ENCODE measurements around the gene PTPRF.

The PTPRF gene

DNA sequence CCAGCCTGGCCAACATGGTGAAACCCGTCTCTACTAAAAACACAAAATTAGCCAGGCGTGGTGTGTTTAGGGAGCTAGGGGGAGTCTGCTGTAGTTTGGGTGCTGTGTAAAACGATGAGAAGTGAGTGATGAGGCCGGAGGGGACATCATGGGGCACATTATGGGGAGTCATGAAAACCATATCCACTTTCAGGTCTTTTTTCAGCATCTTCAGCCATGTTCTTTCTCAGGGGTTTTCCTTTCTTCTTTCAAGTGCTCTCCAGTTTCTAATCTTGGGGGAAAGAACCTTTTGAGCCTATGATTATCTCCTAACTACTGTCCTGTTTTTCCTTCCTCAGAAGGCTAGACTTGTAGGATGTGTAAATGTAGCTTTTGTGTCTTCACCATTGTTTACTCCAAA, 133.7 kb downstream of the PTPRF start:
- no peak for DNase-seq (ENCODE audit: low read depth in 2 of 2)

DNA sequence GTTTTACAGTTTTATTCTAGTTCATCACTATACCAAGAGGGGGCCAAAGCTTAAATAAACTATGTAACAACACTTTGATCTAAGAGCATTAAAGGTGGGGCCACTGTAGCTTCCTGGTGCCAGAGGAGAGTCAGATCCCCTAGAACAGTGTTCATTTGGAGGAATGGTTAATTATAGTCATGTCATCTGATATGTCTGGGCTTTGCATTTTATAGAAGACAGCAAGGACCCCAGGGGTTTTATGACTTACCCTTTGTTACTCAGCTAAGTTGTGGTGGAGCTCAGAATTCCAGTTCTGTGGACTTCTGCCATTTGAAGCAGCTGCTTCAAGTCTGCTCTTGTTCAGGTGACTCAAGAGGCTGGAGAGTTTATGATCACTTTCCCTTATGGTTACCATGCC, 135.9 kb downstream of the PTPRF start:
- DNase-seq (ENCODE audit: low read depth in 2 of 2), result no peak

DNA sequence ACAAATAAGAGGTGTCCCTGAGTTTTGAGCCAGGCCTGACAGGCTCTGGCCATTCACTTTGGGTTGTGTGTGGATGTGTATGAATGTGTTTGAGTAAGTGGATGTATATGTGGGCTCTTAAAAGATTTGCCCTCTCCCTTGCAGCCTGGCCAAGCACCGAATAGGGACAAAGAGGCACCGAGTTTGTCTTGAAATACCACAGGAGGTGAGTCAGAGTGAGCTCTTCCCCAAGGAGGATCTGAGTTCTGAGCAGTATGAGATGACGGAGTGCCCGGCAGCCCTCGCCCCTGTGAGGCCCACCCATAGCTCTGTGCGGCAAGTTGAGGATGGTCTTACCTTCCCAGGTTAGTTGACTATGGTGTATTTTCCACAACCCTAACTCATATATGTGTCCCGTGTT, 138.3 kb downstream of the PTPRF start:
- no peak for DNase-seq (ENCODE audit: low read depth in 2 of 2)

DNA sequence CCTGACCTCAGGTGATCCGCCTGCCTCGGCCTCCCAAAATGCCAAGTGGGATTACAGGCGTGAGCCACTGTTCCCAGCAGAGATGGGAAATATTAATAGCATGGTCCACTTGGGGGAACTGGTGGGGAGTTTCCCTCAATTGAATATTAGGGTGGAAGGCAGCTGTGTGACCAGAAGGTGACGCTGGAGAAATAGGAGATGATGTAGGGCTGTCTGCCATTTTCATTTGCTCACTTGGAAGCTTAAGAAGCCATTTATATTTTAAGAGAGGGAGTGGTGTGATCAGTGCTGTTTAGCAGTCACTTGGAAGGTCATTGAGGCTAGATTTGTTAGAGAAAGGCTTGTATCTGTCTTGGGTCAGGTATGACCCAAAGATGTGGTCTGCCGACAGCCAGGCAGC, 139.2 kb downstream of the PTPRF start:
- DNase-seq (ENCODE audit: low read depth in 2 of 2), result no peak

DNA sequence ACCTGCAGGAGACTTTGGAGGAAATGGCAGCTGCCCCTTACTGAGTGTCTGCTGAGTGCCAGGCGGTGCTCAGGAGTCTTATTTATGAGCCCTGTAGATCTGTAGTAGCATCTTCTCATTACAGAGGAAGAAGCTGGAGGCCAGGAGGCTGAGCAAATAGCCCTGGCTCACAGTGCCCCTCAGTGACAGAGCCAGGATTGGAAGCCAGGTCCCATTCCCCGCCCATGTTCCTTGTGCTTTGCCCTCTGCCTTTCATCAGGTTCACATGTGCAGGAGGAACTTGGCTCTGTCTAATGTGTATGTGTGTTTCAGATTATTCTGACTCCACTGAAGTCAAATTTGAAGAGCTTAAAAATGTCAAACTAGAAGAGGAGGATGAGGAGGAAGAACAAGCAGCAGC, 140.5 kb downstream of the PTPRF start:
- DNase-seq (ENCODE audit: low read depth in 2 of 2), result no peak

DNA sequence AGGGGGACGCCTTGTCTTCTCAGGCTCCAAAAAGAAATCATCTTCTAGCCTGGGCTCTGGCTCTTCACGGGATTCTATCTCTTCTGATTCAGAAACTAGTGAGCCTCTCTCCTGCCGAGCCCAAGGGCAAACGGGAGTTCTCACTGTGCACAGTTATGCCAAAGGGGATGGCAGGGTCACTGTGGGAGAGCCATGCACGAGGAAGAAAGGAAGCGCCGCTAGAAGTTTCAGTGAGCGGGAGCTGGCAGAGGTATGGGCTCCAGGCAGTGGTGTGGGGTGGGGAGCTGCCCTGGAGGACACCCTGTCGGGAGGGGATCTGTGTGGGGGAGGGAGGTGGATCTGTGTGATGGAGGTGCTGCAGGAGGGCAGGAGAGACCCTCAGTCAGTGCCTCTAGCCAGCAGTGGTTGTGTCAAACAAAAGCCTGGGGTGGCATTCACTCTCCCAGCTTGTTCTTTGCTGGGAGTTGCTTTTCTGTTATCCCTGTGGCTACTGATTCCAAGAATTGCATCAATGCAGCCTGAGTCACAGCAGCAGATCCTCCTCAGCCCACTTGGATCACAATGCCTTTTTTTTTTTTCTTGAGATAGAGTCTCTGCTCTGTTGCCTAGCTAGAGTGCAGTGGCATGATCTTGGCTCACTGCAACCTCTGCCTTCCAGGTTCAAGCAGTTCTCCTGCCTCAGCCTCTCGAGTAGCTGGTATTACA, 141.1 kb downstream of the PTPRF start:
- no peak for DNase-seq (ENCODE audit: low read depth in 2 of 2)

DNA sequence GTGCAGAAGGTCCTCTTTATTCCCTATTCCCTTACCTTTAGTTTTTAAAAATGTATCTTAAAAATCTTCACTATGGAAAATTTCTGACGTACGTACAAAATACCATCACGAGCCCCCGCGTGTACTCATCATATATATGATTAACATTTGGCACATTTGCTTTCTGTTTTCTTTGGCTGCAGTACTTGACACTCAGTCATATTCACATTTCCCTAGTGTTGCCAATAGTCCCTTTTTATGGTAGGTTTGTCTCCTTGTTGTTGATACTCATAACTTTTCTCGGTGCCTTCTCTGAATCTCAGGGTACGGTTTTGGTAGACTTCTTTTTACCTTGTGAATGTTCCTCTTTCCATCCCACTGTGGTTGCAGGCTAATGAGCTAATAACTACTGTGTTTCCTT, 142.6 kb downstream of the PTPRF start:
- DNase-seq (ENCODE audit: low read depth in 2 of 2), result no peak
